Stimulated activated CD8-positive, alpha-beta memory T cell treated with anti-CD3 and anti-CD28 coated beads, Interleukin-7, amount 100 ng/mL, for 48 hours (primary cell): ENCODE data around the gene MICAL3.
"Not testable (repeated sequence)": the region's sequence is repeated elsewhere in the genome, so short reads cannot be mapped to it uniquely, and the experiment has no call there.

Source experiments
- DNase-seq, 2 donors: peaks; one replicate each; pipeline ENCODE4 v3.0.0-alpha.2; 2020; ENCODE audit warnings: low read depth in 1 of 2; ENCODE audit errors: extremely low read depth in 1 of 2

MICAL3 gene

DNA sequence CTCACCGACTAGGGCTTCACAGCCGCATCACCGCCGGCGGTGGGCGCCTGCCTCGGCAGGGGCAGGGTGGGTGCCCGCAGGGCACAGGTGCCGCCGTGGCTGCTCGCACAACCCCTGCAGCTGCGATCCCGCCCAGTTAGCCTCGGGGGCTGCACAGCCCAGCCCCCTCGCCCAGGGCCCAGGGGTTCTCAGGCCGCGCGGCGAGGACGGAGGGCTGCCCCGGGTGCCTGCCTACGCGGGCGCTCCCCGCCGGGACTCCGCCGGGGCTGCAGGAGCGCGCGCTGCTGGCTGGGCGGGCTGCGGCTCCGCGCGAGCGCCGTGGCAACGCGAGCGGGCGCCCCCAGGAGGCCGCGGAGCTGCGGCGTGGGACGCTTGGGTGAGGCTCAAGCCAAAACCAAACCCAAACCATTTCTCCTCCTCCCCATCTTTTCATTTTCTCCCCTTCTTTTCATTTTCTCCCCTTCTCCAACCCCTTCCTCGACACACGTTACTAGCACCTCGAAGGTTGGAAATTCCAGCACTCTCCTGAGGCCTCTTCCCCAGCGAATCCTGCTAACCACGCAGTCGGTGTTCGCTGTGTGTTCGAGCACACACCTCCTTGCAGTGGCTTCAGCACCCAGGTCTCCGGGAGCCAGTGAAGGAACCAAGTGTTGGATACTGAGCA lies at the start of gene MICAL3:
MICAL3 (minus strand) TSS at position 286 of the 664 bp plus-strand sequence. CDS start 117,749 bp downstream, outside the sequence.
- DNase-seq: peak in 1 of 2 donors; percentile 22

- DNase-seq: not testable (repeated sequence)
Observed at GRCh38 chr22:18073927-18074326, 49.6 kb upstream of the MICAL3 start.

- DNase-seq: no peak
Observed at GRCh38 chr22:18073467-18073866, 49.1 kb upstream of the MICAL3 start.

DNA sequence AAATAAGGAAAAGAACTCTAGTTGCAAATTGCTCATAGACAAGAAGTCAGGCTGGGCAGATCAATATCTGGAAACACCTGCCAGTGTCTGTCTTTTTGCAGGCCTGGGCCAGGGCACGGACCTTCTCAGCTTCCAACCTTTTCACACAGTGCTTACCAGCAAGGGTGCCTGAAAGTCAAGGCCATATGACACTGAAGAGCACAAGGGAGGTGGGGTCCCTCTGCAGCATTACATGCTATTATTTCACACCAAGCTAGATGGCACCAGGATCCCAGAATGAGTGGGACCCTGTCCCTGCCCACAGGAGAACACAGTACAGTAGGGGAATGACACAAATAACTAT lies 47.6 kb upstream of the MICAL3 start:
- no peak for DNase-seq

- DNase-seq: not testable (repeated sequence)
Observed at GRCh38 chr22:18071307-18071967, 47.1 kb upstream of the MICAL3 start.

- DNase-seq: no peak
Observed at GRCh38 chr22:18070556-18071306, 46.4 kb upstream of the MICAL3 start.

GRCh38 chr22:18070041-18070440 lies 45.7 kb upstream of the MICAL3 start:
- DNase-seq: no peak

- no peak for DNase-seq
Observed at GRCh38 chr22:18069041-18069440, 44.7 kb upstream of the MICAL3 start.

GRCh38 chr22:18068381-18068988 lies 44.1 kb upstream of the MICAL3 start:
- DNase-seq: no peak

DNA sequence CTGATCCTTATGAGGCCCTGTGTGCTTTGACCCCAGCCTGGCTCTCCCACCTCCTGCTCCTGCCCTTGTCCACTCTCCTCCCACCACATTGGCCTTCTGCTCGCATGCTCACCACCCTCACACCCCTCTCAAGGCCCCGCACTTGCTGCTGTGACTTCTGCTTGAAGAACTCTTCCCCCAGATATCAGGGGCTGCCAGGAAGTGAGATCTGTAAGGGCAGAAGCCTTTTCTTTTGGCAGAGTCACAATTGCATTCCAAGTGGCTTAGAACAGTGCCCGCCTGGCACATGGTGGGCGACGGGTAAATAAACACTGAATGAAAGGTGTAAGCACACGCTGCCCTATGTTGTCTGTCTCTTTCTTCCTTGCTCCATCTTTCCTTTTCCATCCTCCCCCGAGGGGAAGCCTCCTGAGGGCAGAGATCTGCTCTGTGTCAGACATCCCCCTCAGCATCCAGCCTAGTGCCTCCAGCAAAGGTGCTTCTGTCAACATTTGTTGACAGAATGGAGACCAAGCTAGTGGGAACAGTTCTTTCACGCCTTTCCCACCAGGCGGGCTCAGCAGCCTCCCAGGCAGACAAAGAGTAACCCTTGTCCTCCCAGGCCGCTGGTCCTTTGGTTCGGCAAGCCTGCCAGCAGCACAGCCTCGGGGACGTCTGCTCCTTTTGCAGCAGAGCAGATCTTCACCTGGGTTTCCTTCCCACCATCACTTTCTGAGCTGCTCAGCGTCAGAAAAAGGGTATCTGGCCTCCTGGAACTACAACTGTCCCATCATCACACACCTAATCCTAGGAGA lies 43.4 kb upstream of the MICAL3 start:
- DNase-seq: no peak

DNA sequence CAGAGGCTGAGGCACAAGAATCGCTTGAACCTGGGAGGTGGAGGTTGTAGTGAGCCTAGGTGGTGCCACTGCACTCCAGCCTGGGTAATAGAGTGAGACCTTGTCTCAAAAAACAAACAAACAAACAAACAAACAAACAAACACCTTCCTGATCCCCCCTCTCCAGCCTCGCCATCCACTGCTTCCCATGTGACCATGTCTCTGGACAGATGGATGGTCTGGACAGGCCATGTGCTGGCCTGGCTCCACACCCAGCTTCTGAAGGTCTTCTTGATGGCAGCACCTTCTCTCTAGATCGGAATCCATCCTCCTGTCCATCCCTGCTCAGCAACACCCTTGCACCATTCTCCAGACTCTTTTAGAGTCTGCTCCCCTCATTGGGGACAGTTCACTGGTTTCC lies 42.8 kb upstream of the MICAL3 start:
- no peak for DNase-seq

DNA sequence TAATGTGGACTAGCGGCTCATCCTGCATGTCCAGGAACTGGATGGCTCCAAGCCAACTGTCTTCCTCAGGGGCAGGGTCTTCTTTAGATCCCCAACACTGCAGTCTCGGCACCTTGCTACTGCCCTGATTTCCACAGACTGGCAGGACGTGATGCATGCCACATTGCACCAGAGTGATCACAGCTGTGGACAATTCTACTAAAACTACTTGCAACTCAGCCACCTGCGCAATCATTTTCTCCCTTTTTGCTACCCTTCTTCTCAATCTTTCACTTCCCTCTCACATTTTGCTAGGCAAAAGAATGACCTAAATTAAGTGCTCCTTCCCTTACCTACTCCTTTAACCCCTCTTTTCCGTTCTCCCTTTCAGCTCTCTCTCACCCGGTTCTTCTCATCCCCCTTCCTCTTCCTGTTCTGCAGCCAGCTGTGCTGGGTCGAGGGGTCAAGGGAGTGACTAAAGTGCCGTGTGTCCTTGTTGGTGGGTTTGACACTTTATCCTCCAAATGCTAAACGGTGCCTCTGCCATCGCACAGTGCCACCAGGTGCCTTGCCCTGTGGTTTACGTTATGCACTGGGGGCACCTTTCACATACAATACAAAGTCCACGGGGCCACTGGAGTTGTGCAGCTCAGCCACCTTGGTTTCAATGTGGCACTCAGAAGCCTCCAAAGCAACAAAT lies 42.0 kb upstream of the MICAL3 start:
- DNase-seq: no peak

- no peak for DNase-seq
Observed at GRCh38 chr22:18065256-18065655, 40.9 kb upstream of the MICAL3 start.

DNA sequence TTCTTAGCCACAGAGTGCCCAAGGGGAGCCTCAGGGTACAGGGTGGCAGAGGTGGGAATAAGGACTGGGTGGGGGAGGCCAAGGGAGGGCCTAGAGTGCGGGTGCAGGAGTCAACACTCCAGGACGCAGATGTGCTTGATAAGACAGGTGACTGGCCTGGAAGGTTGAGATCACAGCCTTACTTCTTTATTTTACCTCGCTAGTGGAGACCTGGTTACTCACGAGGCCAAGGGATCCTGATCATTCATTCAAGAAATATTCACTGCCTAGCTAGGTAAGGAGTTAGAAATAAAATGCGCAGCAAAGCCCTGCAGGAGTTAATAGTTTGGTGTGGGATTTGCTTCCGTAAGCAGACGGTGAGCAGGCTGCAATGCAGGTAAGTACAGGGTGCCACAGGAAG lies 40.3 kb upstream of the MICAL3 start:
- DNase-seq: no peak

DNA sequence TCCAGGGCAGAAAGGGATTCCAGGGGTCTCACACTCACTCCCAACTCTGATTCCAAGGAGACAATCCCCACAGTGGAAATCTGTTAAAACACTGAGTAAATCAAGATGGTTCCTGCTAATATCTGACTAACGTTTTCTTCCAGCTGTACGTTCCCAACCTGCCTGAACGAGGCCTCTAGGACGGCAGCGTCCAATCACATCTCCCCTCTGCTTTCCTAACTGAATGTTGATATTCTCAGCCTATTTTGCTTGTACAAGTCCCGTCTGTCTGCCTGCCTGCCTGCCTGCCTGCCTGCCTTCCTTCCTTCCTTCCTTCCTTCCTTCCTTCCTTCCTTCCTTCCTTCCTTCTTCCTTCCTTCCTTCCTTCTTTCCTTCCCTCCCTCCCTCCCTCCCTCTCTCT lies 39.4 kb upstream of the MICAL3 start:
- not testable (repeated sequence) for DNase-seq

DNA sequence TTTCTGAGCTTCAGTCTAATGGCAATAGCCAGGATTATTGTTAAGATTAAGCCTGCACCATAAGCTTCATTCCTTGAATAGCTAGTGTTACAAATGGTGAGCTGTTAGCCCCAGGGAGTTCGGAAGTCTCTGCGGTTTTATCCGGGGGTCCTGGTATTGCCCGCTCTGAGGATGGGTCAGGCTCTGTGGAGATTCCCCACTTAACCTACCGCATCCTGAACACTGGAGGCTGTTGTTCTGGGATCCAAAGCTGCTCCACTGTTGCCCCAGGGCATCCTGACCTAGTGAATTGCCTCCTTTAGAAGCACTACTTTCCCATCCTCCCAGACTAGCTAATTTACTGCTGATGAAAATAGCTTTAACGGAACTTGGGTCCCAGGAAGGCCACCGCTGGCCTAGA lies 38.9 kb upstream of the MICAL3 start:
- DNase-seq: no peak

DNA sequence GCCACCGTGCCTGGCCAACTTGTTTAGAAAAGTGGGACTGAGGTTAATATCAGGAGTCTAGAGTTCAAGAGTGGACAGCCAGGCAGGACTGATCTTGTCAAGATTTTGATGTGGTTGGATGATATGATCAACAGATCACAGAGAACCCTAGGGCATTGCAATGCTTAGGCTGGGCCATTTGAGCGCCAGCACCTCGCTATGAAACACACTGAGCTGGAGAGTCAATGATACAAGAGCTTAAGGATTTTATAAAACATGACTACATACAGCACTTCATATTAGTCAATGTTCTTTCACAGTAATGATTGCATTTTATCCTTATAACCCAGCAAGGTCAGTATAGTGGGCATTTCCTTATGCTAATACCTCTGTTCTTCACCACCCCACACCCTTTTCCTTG lies 38.1 kb upstream of the MICAL3 start:
- DNase-seq: no peak

DNA sequence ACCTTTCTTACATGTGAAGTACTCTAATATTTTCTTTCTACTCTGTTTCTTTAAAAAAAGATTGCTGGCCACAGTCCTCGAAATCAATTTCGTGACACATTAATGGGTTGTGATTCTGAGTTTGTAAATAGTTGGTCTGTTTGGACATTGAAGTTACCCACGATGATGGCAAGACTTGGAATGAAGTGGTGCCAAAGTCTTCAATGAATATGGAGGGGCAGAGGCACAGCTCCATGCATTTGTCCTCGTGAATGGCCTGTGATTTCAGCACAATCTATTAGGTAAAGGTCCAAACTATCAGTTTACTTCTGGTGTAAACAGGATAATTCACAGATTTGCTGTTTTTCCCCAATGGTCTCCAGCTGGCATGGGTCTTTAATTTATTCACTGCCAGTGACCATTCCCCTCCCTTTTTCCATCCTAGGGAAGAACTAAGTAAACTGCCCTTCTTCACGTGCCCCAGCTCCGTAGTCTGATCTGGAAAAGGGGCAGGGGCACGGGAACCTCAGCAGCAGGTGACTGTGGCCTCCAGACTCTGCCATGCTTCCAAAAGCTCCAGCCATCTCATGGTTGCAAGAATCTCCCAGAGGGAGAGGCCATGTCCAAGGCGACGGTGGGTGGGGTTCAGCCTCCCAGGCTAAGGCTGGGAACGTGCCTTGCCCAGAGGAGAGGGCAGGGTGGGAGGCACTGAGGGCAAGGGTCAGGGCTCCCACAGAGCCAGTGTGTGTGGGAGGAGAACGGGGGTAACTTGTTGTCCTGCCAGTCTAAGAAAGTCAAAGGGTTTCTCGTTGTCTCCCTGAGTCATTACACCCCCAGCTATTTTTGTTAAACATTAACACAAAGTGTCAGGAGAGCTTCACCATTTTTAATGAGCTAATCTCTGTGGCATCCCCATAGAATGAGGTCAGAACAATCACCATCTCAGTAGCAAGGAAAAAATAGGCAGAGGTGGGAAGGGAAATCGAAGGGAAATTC lies 36.6 kb upstream of the MICAL3 start:
- no peak for DNase-seq

- no peak for DNase-seq
Observed at GRCh38 chr22:18059991-18060390, 35.6 kb upstream of the MICAL3 start.
